ENCODE data around the gene DNAJB6.
A peak's percentile ranks its signal among the peaks of the same experiment; 100 is the strongest.

The DNAJB6 gene

DNA sequence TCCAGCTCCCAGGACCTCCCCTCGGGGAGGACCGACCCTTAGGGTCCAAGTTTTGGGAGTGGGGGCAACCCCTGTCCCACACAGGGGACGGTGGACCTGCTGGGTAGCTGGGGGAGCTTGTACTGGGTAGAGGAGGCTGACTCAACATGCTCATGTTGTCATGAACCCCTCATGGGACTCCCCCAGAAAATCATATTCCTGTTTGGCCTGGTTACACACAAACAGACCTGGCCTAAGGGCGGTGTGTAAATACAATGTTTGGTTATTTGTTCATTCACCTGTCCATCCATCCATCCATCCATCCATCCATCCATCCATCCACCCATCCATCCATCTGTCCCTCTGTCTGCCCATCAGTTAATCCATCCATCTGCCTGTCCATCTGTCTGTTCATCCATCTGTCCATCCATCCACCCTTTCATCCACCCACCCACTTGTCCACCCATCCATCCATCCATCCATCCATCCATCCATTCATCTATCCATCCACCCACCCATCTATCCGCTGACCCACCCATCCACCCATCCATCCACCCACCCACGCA is 92.9 kb downstream of the DNAJB6 start:
- no peak for DNase-seq

GRCh38 chr7:157430721-157431120 is 93.9 kb downstream of the DNAJB6 start:
- DNase-seq: no peak

GRCh38 chr7:157431173-157431950 is 94.6 kb downstream of the DNAJB6 start:
- no peak for DNase-seq

GRCh38 chr7:157431951-157432540 is 95.2 kb downstream of the DNAJB6 start:
- DNase-seq: no peak

DNA sequence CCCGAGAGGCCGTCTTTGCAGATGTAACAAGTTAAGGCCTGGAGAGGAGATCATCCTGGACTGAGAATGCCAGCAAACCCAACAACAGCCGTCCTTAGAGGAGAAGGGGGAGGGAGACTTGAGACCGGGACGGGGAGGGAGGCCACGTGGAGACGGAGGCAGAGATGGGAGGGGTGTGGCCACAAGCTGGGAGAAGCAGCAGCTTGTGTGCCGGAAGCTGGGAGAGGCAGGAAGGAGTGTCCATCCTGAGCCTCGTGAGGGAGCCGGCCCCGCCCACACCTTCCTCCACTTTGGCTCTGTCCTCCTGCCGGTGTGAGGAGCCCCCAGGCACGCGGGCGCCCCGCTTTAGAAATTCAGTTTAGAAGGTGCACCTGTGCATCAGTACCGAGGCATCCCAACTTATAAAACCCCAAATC is 95.7 kb downstream of the DNAJB6 start:
- DNase-seq: peak; percentile 75

- peak; percentile 30 for DNase-seq
Observed at GRCh38 chr7:157432957-157433576, 96.3 kb downstream of the DNAJB6 start.

DNA sequence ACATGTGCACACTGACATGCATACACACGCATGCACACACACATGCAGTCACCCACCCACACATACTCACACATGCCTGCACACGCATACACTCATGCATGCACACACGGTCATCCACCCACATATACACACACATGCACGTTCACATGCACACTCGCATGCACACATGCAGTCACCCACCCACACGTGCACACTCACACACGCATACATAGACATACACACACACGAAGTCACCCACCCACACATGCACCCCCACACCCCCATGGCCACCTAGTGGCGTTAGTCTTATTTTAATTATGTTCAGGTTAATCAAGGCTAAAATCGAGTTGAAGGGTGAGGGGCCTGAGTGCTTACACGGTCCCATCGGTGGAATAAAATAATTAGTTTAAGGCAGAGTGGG is 96.8 kb downstream of the DNAJB6 start:
- DNase-seq: no peak

DNA sequence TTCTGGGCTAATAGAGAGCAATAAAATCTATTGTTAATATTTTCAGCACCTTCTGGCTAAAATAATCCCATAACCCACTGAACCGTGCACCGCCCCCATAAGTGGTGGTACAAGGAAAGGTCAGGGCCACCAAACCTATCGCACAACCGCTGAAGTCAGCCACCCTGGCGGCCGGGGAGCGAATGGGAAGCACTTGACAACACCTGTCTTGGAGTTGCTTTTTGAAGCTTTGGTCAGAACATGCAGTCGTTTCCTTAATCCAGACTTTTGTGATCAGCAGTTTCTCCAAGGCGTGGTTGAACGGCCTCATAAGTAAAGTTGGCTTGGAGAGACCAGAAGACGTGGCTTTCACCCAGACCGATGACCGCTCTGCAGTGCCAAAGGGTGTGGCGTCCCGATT is 97.4 kb downstream of the DNAJB6 start:
- DNase-seq: no peak

DNA sequence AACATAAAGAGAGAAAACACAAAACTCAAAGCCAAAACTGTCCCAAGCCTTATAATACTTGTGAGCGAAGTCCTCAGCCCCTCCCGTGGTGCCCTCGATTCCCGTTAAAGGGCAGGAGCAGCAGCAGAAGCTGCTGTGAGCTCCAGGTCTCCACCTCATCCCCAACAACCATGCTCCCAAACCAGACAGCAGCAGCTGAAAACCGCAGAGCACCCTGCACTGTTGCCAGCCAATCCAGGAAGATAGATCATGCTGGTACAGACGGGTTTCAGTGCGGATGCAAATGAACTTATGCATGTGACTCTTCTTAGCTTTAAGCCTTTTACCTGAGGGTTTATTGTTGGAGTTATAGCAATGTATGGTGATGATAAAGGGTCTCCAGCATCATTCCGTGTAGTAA is 97.9 kb downstream of the DNAJB6 start:
- no peak for DNase-seq

GRCh38 chr7:157436076-157436475 is 99.3 kb downstream of the DNAJB6 start:
- no peak for DNase-seq

DNA sequence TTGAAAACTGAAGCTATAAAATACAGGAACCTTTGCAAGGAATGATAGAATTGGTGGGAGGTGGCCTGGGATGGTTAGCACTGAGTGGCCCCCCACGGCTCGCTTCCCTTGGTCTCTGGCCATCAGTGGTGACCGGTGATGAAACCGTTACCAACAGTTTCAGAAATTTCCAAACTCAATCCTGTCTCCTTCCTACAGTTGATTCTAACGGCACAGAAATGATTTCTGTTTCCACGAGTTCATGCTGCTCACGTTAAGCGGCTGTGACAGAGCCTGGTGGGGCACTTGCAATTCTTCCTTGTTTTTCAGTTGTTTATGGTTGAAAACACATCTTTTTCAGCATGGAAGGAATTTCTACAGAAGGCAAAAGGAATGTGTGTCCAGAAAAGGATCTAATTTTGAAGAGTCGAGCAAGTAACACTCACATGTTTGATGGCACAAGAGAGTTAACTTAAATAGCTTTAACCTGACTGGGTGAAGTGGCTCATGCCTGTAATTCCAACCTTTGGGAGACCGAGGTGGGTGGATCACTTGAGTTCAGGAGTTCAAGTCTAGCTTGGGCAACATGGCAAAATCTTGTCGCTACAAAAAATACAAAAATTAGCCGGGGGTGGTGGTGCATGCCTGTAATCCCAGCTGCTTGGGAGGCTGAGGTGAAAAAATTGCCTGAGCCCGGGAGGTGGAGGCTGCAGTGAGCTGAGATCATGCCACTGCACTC is 100.1 kb downstream of the DNAJB6 start:
- peak; percentile 30 for DNase-seq

- no peak for DNase-seq
Observed at GRCh38 chr7:157437519-157438061, 100.8 kb downstream of the DNAJB6 start.

DNA sequence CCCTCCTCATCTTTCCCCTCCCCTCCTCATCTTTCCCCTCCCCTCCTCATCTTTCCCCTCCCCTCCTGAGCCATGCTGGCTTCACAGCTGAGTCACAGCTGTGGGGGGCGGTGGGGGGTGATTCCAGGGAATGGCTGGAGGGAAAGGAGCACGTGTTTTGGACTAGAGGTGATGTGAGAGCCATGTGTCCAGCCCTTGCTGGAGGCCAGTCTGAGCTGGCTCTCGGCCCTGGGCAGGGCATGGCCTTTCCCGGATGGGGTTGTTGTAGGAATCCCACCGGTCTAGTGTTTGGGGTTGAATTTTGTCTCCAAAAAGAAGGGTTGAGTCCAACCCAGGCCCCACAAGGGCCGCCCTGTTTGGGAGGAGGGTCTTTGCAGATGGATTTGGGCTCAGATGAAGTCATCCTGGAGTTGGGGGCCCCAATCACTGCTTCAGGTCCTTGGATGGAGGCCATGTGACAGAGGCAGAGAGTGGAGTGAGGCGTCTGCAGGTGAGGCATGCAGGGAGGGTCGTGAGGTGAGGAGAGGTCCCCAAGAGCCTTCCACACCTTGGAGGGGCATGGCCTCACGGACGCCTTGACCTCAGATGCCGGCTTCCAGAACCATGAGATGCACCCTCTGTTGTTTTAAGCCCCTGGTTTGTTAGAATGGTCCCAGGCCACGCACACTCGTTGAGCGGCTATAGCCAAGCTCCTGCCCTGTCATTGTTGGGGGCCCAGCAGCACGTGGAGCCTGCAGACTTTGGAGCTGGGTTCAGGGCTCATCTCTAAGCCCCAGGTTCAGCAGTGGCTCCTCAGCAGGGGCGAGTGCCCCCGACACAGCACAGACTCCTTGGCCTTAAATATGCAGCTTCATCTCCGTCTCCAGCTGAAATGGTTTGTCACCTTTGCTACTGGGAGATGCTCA is 101.6 kb downstream of the DNAJB6 start:
- peak; percentile 28 for DNase-seq

GRCh38 chr7:157439149-157439548 is 102.3 kb downstream of the DNAJB6 start:
- DNase-seq: no peak

DNA sequence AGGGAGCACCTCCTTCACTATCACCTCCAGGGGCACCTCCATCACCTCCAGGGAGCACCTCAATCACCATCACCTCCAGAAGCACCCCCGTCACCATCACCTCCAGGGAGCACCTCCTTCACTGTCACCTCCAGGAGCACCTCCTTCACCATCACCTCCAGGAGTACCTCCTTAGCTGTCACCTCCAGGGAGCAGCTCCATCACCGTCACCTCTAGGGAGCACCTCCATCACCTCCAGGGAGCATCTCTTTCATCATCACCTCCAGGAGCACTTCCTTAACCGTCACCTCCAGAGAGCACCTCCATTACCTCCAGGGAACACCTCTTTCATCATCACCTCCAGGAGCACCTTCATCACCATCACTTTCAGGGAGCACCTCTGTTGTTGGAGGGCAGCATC is 103.0 kb downstream of the DNAJB6 start:
- DNase-seq: no peak

- DNase-seq: no peak
Observed at GRCh38 chr7:157440346-157441022, 103.7 kb downstream of the DNAJB6 start.

DNA sequence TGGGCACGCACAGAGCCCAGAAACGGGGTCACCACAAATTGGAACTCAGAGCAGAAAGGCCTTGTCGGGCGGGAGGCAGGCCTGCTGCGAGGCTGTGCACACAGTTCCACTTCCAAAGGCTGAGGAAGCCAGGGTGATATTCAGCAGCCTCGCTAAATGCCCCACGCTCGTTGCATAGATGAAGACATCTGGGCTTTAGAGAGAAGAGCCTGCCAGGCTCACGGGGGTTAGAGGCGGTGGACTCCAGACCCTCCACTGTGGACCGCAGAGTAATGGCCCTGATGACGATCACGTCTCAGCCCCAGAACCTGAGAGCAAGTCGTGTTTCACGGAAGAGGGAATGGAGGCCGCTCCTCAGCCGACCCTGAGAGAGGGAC is 104.2 kb downstream of the DNAJB6 start:
- DNase-seq: no peak

- DNase-seq: no peak
Observed at GRCh38 chr7:157442456-157442855, 105.7 kb downstream of the DNAJB6 start.

DNA sequence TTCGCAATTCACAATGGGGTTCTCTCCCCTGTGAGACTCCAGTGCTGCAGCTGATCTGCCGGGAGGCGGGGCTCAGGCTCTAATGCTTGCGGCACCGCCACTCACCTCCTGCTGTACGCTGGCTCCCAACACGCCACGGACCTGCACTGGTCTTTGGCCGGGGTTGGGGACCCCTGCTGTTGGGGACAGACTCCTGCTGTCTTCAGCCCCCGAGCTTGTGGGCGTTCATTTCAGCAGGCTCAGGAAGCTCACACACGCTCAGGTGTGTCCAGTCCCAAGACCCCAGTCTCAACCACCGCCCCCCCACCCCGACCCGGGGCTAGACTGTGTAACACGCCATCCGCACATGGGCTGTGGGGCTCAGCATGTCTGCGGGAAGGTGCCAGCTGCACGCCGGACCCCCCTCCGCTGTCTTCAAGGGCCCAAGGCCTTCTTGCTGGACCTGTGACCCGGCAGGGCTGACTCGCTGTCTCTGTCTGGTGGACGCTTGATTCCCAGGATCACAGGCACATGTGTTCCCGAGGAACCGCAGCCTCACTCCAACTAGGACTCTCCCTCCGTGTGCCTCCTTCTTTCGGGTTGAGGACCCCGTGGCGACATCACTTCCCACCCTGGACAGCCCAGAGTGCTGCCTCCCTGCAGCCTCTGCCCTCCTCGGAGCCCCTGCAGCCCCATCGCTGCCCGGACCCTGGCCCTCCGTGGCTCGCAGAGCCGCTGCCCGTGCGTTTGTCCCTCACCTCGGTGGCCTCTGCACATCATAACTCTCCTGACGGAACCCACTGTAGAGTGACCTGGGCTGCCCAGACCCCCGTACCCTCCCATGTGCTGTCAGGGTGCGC is 106.4 kb downstream of the DNAJB6 start:
- no peak for DNase-seq

Measured in fibroblast of skin of back (primary cell).